ENCODE measurements around the gene SERPINB10.

Gene SERPINB10, protein sequence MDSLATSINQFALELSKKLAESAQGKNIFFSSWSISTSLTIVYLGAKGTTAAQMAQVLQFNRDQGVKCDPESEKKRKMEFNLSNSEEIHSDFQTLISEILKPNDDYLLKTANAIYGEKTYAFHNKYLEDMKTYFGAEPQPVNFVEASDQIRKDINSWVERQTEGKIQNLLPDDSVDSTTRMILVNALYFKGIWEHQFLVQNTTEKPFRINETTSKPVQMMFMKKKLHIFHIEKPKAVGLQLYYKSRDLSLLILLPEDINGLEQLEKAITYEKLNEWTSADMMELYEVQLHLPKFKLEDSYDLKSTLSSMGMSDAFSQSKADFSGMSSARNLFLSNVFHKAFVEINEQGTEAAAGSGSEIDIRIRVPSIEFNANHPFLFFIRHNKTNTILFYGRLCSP

DNA sequence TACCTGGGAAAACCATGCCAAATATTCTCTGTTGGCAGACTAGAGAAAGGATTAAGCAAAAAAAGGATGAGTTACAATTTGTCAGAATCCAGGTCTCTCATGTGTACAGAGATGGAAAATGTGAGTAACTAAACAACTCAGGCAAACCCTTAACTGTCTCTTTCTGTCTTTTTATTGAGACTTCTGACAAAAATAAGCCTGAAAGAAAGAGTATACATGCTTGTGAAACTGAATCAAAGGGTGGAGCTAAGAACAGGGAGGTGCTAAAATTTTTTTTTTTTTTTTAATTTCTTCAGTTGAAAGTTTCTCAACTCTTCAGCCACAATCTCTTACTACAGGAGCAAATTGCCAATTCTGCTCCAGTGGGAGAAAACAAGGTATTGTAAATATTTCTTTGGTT, at the start of gene SERPINB10:
TSS of gene SERPINB10 (plus strand) at position 295 of the 400 bp plus-strand sequence. CDS start 7,553 bp downstream, outside the sequence.
- DNase-seq (ENCODE audit: low read depth in 2 of 3, low spot score in 2 of 3), result no peak

DNA sequence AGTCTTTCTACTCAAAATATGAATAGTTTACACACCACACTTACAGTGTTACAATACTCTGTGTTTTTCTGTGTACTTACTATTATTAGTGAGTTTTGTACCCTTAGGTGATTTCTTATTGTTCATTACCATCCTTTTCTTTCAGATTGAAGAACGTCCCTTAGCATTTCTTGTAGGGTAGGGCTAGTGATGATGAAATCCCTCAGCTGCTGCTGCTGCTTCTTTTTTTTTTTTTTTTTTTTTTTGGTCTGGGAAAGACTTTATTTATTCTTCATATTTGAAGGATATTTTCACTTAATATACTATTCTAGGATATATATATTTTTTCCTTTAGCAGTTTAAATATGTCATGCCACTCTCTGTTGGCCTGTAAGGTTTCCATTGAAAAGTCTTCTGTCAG, 49.3 kb upstream of the SERPINB10 start:
- no peak for DNase-seq (ENCODE audit: low read depth in 2 of 3, low spot score in 2 of 3)

DNA sequence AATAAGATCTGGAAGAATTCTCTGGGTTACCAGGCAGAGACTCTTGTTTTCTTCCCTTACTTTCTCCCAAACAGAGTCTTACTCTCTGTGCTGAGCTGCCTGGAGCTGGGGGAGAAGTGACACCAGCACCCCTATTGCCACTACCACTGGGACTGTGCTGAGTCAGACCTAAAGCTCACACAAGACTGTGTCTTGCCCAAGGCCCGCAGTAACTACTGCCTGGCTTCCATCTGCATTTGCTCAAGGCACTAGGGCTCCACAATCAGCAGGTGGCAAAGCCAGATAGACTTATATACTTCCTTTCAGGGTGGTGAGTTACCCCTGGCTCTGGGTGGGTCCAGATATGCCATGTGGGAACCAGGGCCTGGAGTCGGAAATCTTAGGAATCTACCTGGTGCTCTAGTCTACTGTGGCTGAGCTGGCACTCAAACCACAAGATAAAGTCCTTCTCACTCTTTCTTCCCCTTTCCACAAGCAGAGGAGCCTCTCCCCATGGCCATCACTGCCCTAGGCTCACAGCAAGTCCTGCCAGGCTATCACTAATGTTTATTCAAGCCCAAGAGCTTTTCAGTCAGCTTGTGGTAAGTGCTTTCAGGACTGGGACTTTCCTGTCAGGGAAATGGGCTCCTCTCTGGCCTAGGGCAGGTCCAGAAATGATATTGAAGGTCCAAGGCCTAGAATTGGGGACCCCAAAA, 47.8 kb upstream of the SERPINB10 start:
- DNase-seq (ENCODE audit: low read depth in 2 of 3, low spot score in 2 of 3), result no peak

DNA sequence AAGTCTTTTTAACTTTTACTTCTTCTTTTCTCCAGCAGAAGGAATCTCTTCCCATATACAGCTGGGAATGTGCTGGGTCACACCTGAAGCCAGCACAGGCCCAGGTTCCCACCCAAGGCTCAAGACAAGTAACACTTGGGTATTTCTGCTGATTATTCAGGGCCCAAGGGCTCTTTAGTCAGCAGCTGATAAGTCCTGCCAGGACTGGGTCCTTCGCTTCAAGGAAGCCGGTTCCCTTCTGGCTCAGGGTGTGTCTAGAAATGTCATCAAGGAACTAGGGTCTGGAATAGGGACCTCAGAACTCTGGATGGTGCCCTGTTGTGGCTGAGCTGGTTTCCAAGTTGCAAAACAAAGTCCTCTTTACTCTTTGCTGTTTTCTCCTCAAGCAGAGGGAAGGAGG, 47.2 kb upstream of the SERPINB10 start:
- DNase-seq (ENCODE audit: low read depth in 2 of 3, low spot score in 2 of 3), result no peak

DNA sequence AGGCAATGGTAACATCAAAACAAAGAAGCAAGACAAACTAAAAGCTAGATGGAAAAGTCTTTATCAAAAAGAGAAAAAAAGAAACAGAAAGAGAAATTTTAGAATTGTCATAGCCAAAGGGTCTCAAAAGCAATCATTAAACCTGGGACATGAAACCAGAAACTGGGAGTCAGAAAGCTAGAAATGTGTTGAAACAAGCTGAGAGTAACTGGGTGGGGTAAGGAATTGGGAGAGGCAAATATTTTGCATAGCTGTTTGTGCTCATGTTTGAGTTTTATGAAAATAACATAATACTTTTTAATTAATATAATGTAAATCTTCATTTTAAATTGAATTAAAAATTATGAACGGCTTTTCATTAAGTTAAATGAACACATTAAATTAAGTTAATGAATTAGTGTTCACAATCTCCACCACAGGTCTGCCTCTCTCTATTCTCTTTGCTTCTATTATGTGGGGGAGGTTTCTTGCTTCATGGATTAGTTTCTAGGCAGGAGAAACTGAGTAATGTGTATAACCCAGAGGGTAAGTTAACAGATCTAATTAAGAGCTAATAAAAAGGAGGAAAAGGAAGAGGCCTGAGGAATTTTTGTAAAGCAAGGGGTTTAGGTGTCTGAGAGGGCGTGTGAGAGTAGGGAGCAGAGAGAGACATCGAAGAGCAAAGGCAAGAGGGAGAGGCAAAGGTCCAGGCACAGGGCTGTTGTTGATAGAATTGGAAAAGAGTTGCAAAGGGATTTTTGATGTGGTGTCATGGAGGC, 40.2 kb upstream of the SERPINB10 start:
- no peak for DNase-seq (ENCODE audit: low read depth in 2 of 3, low spot score in 2 of 3)

DNA sequence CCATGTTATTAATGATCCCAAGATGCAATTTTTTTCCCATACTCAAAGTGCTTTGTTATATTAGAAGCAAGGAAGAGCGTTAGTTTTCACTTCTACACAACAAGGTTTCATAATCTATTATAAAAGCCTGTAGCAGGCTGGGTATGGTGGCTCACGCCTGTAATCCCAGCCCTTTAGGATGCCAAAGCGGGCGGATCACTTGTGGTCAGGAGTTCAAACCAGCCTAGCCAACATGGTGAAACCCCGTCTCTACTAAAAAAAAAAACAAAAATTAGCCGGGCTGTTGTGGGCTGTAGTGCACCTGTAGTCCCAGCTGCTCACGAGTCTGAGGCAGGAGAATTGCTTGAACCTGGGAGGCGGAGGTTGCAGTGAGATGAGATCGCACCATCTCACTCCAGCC, 39.2 kb upstream of the SERPINB10 start:
- no peak for DNase-seq (ENCODE audit: low read depth in 2 of 3, low spot score in 2 of 3)

DNA sequence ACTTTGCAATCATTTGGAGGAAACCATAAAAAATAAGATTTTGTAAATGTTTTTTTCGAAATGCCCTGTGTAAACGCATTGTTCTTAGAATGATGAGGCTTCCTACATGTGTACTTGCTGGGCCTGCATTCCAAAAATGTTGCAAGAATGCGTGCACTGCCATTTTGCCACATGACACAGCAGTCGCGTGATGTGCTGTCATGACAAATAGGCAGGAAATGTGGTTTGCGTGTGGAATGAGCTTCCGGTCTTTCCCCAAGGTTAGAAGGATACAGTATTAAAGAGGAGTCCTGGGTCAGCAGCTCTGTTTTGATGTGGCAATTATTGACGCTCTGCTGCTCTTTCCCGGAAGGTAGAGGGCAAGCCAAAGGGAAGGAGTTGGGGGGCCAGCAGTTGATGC, 38.4 kb upstream of the SERPINB10 start:
- DNase-seq (ENCODE audit: low read depth in 2 of 3, low spot score in 2 of 3), result no peak

DNA sequence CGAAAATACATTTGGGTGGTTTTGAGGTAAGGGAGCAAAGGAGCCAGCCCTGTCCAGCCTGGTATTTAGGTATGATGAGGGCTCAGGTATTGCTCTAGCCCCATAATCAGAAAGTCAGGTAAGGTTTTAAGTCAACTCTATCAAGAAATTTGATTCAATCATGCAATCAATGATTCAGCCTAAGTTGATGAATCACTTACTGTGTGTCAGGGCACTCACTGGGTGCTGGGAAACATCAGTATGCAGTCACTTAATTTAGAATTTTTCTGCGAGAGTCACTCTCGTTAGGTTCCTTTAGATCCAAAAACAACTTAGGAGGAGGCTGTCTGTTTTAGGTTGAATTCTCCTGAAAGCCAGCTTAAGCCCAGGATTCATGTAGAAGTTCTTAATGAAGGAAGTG, 37.9 kb upstream of the SERPINB10 start:
- no peak for DNase-seq (ENCODE audit: low read depth in 2 of 3, low spot score in 2 of 3)

DNA sequence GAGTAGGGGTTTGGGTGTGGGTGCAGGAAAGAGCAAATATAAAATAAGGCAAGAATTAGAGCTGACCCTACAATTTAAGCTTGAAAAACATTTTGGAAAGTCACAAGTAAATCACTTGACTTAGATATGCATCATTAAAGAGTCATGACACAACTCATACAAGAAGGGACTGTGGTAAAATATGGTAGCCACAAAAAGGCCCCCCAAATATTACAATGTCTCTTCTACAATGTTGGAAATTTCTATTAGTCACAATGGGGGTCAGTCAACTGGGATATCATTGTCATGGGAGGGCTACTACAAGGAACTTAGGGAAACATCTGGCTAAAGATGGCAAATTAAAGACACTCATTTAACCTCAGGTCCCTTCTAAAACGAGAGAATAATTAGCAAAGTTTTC, 35.9 kb upstream of the SERPINB10 start:
- no peak for DNase-seq (ENCODE audit: low read depth in 2 of 3, low spot score in 2 of 3)

DNA sequence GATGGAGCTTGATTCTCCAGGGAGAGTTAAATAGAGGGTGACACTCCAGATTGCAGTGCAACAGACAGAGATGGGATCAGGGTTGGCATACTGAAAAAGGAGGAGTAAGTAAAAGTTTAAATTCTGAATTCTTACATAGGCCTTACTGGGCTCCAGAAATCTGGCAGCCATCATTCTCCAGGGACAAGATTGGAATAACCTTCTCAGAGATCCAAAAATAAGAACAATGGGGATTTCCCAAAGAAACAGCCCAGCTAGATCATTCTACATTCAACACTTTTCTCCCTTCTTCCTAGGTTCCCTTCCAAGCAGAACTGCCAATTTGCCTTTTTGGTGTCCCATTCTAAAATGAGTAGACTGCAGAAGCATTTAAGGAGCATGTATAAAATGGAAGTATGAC, 35.2 kb upstream of the SERPINB10 start:
- DNase-seq (ENCODE audit: low read depth in 2 of 3, low spot score in 2 of 3), result no peak

DNA sequence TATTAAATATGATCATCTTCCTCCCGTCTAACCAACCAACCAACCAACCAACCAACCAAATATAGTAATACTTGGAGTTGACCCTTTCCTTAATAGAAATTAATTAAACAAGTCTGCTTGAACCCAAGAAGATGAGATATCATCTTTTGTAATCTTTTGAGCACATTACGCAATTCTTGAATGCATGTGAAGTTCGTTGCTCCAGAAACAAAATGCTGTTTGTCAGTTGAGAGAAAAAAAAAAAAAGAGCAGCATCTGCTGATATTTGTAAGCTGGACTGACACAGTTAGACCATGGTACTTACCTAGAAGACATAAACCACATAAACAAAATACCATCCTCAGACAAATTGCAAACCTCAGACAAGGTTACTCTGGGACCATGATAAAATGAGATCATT, 29.4 kb upstream of the SERPINB10 start:
- no peak for DNase-seq (ENCODE audit: low read depth in 2 of 3, low spot score in 2 of 3)

DNA sequence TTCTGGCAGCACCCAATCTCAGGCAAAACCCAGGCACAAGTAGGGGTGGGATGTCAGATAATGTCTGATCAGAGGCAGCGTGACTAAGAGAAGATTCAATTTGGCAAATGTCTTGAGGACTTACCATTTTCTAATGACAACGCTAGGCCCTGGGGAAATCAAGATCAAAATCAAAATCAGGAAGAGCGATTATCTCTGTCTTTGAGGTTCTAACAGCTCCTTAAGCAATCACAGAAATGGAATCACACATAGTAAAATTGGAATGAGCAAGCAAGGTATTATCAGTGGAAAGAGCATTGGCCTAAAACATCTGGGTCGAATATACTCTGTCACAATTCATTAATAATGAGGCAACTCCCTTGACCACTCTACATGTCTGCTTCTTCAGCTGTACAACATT, 28.8 kb upstream of the SERPINB10 start:
- DNase-seq (ENCODE audit: low read depth in 2 of 3, low spot score in 2 of 3), result no peak

DNA sequence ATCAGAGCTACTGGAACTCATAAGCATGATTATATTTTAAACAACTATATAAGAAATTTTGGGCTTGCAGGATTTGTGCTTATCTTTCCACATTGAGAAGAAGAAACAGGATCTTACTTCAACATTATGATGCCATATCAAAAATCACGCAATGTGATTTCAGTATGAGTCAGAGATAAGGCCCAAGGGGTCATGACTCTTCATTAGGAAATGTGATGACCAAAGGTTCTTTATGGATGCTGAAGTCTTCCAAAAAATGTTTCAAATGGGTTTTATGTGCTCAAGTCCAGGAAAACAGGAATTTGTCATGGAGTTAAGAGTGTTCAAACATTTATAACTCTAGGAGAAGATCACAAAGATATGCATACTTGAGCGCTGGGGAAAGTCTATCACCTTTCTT, 28.0 kb upstream of the SERPINB10 start:
- no peak for DNase-seq (ENCODE audit: low read depth in 2 of 3, low spot score in 2 of 3)

DNA sequence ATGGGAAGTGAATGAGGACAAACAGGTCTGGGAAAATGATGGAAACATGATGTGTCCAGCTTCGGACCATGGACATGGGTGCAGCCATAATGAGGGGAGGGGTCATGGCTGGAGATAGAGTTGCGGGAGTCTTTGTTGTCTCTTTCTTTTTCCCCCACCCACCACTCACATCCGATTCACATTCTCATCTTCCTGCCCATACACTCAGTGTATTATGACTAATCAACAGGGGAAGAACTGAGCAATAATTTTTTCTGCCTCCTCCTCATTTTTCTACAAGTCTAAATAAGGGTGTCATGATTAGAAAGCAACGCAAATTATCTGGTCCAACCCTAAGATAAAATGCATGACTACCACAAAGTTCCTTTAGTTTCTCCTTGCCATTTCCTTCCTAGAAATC, 25.9 kb upstream of the SERPINB10 start:
- no peak for DNase-seq (ENCODE audit: low read depth in 2 of 3, low spot score in 2 of 3)

DNA sequence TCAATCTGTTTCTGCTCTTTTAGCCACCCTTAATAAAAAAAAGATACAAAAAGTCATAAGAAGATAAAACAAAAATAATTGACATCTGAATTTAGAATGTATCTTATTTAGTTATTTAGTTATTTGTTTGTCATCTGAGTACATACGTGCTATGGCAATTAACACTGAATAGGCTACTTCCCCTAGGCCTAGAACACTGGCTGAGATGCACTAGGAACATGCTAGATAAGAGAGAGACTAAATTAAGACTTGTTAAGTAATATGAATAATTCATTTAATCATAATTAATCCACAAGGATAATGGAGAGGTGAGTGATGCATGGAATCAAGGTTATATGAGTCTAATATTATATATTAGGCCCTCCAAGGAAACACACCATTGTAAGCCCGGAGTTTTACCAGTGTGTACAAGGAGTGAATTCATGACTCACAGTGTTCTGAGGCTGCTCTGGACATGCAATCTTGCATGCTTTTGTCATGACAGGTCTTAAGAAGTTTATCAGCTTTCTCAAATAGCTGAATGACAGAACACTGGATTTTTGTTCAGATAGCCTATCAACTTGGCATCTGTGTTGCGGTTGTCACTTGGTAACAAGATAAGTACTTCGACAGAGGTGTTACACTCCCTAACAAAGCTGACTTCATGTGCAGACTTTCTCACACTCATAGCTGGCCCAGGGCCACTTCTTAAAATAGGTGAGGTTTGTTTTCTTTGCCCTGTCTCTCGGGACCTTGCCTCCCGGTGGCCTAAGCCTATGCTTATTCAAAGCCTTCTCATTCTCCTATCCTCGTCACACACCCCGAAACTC, 25.2 kb upstream of the SERPINB10 start:
- DNase-seq (ENCODE audit: low read depth in 2 of 3, low spot score in 2 of 3), result no peak

DNA sequence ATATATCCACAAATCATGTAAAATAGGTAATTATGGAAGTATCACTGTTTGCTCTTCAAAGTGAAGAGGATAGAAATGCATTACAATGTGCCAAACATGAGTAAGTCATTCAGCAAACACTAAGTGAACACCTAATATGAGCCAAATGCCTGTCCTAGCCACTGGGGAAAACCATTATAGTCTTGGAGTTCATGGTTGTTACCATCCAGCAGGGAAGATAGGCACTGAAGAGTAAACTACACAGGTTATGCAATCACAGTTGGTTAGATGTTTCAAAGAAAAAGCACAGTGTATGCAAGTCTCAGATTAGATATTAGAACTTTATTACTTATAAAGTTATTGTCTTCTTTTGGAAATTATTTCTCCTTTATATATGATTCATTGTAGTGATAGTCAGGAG, 24.1 kb upstream of the SERPINB10 start:
- DNase-seq (ENCODE audit: low read depth in 2 of 3, low spot score in 2 of 3), result no peak

DNA sequence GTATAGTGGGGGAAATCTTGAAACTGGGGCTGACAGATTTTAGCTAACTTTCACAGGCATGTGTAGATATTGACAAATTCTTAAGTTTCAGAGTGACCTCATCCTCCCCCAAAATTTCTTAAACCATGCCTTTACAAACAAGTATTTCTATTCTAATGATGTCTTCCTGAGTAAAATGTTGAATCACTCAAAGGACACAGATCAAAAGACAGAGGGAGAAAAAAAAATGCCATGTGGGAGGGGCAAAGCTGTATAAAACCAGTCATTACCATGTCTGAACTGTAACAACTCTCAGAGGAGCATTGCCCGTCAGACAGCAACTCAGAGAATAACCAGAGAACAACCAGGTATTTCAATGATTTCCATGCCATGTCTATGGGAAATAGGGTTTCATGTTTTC, 20.3 kb upstream of the SERPINB10 start, which contains the start of gene SERPINB2:
TSS of gene SERPINB2 (plus strand) at position 282 of the 400 bp plus-strand sequence. CDS start 3,740 bp downstream, outside the sequence.
- no peak for DNase-seq (ENCODE audit: low read depth in 2 of 3, low spot score in 2 of 3)

DNA sequence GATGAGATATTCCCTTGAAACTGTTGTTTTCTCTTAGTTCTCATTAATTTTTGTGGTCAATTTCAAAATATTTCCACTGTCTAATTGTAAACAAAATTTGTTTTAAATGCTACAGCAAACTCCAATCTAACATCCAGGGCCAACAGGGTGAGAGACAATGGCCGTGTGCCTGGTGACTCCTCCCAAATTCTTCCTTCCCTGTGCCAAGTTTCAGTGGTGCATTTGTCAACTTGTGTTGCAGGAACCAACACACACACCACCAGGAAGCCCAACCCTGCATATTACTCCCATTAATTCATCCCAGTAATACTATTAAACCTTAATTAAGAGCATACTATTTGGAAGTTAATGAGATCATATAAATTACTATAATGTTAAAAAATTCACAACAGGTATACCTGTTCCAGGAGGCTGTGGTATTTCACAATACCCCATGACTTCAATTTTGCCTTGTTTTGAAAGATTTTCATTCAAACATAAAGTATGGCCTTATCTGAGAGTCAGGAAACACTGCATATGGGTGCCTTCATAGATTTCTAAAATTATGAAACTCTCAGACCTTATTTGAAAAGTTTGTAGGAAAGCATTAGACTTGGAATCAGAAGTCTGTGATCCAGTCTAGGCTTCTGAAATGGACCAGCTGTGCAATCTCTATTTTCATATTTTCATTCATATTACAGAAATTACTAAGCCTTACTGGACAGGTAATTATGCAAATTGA, 19.1 kb upstream of the SERPINB10 start:
- no peak for DNase-seq (ENCODE audit: low read depth in 2 of 3, low spot score in 2 of 3)

DNA sequence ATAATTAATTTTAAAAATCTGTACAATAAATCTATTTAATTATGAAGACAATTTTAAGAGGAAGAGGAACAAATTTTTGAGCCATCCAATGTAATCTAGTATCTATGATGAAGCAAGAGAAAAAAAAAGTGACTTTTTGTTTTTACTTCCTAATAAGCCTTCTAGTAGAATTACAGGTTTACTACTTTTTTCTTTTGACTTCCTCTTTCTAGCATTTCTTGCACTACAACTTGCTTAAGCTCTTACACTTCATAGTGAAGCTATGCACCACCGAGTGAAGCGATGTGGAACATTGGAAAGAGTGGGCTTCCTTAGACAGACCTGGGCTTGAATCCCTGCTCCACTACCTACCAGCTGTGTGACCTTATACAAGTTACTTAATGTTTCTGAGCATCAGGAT, 18.1 kb upstream of the SERPINB10 start:
- no peak for DNase-seq (ENCODE audit: low read depth in 2 of 3, low spot score in 2 of 3)

DNA sequence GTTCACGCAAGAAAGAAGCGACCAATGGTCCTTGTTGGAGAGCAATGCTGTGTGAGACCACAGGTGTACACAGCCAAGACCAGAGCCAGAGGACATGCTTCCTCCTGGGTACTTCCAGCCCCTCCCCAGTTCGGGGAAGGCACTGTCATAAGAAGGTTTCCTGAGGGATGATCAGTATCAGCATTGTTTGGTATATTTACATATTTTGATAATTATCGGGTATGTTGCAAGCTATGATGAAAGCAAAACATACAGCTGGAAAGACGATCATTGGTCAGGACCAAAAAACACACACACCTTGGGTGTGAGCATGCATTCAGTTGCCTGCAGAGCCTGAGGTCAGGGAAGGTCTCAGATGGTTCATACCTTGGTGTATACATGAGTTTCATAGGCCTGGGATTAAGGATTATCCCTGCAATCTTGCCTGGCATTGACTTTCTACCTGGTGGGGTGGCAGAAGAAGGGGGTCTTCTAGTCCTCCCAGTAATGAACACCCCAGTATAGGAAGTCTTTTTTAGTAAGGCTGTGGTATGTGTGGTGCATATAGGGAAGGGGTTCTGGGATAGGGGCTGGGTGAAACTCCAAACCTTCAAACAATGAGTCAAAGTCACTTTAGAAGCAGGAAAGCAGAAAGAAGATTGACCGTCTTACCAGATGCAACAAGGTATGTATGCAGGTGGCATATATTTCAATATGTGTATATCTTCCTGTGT, 17.4 kb upstream of the SERPINB10 start:
- DNase-seq (ENCODE audit: low read depth in 2 of 3, low spot score in 2 of 3), result no peak

Measured in activated CD8-positive, alpha-beta memory T cell treated with anti-CD3 and anti-CD28 coated beads for 48 hours (primary cell).